ENCODE measurements around the gene PRDM7. TPM values are rescaled to one million over a fixed set of nuclear protein-coding genes. Genes with fewer than 3 reads are reported as not detected.

The PRDM7 gene
- total RNA-seq, 1 experiment from 2014 or later = not detected

GRCh38 chr16:90084215-90084950, 7.3 kb upstream of the PRDM7 start:
- ChIA-PET CTCF (interaction anchor here (0.9 kb wide), 1 partner anchor 114 kb away, joined by 4 read pairs; no protein-coding TSS in a partner anchor), POLR2A (ENCODE audit: low non-redundant PET) (no interaction called here)
- no peaks in the 10 kb centered on the region for H3K27me3 ChIP-seq (replicated peaks; ENCODE audit: insufficient read depth, low read depth, low read length, poor library complexity)
- no peak for DNase-seq (ENCODE audit: low spot score)
- no peak overlapping the region for H3K27ac ChIP-seq (ENCODE audit: low read depth, low read length, poor library complexity, severe bottlenecking)
- H3K4me1 ChIP-seq (ENCODE audit: insufficient read depth, low read length, poor library complexity, severe bottlenecking) = peaks cover 6% of the 10 kb centered on the region
- TF ChIP-seq EZH2 (IDR thresholded peaks at IDR 0.05; ENCODE audit: borderline replicate concordance, low read depth, low read length, poor library complexity, severe bottlenecking) = no peak
- TF ChIP-seq, protein P1, sequence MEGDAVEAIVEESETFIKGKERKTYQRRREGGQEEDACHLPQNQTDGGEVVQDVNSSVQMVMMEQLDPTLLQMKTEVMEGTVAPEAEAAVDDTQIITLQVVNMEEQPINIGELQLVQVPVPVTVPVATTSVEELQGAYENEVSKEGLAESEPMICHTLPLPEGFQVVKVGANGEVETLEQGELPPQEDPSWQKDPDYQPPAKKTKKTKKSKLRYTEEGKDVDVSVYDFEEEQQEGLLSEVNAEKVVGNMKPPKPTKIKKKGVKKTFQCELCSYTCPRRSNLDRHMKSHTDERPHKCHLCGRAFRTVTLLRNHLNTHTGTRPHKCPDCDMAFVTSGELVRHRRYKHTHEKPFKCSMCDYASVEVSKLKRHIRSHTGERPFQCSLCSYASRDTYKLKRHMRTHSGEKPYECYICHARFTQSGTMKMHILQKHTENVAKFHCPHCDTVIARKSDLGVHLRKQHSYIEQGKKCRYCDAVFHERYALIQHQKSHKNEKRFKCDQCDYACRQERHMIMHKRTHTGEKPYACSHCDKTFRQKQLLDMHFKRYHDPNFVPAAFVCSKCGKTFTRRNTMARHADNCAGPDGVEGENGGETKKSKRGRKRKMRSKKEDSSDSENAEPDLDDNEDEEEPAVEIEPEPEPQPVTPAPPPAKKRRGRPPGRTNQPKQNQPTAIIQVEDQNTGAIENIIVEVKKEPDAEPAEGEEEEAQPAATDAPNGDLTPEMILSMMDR (conservative IDR thresholded peaks at IDR 0.05; ENCODE audit: low read depth, low read length) = no peak
- H3K9me3 ChIP-seq (ENCODE audit: low read depth, low read length, poor library complexity, severe bottlenecking) = no peaks in the 10 kb centered on the region
- no TSS peak for BruUV-seq (replicated peaks)
- intact Hi-C loops (cut with micrococcal nuclease; ENCODE audit: unreplicated experiment) = no loop called here
- H3K4me3 ChIP-seq (ENCODE audit: low read depth, low read length, poor library complexity, severe bottlenecking) = no peak overlapping the region
- H3K36me3 ChIP-seq (ENCODE audit: insufficient read depth, low read length, poor library complexity, severe bottlenecking) = no peaks in the 10 kb centered on the region

DNA sequence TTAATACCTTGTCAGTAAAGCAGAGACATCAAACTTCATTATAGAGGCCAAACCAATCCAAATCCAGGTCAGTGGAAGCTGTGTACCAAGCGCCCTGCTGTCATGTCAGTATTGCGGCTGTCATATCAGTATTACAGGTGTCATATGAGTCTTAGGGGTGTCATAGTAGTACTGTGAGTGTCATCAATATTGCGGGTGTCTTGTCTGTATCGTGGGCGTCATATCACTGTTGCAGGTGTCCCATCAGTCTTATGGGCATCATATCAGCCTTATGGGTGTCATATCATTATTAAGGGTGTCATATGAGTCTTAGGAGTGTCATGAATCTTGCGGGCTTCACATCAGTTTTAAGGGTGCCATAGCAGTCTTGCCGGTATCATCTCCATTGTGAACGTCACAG, 6.0 kb upstream of the PRDM7 start:
- Histone ChIP-seq H3K36me3 (ENCODE audit: insufficient read depth, low read length, poor library complexity, severe bottlenecking) (no peaks in the 10 kb centered on the region), H3K27ac (ENCODE audit: low read depth, low read length, poor library complexity, severe bottlenecking) (no peak overlapping the region), H3K9me3 (ENCODE audit: low read depth, low read length, poor library complexity, severe bottlenecking) (no peaks in the 10 kb centered on the region), H3K27me3 (replicated peaks; ENCODE audit: insufficient read depth, low read depth, low read length, poor library complexity) (no peaks in the 10 kb centered on the region), H3K4me1 (ENCODE audit: insufficient read depth, low read length, poor library complexity, severe bottlenecking) (peaks cover 10% of the 10 kb centered on the region), H3K4me3 (ENCODE audit: low read depth, low read length, poor library complexity, severe bottlenecking) (no peak overlapping the region)
- no peak for DNase-seq (ENCODE audit: low spot score)
- BruUV-seq (replicated peaks) = no TSS peak
- TF ChIP-seq EZH2 (IDR thresholded peaks at IDR 0.05; ENCODE audit: borderline replicate concordance, low read depth, low read length, poor library complexity, severe bottlenecking) = no peak
- TF ChIP-seq, protein P1 (conservative IDR thresholded peaks at IDR 0.05; ENCODE audit: low read depth, low read length) = no peak
- POLR2A ChIA-PET (ENCODE audit: low non-redundant PET) = no interaction called here
- intact Hi-C loops (cut with micrococcal nuclease; ENCODE audit: unreplicated experiment) = no loop called here
- CTCF ChIA-PET = no interaction called here

- H3K27ac ChIP-seq (ENCODE audit: low read depth, low read length, poor library complexity, severe bottlenecking) = no peak overlapping the region
- TF ChIP-seq EZH2 (IDR thresholded peaks at IDR 0.05; ENCODE audit: borderline replicate concordance, low read depth, low read length, poor library complexity, severe bottlenecking) = no peak
- TF ChIP-seq, protein P1 (conservative IDR thresholded peaks at IDR 0.05; ENCODE audit: low read depth, low read length) = no peak
- H3K4me3 ChIP-seq (ENCODE audit: low read depth, low read length, poor library complexity, severe bottlenecking) = peak overlapping the region; percentile 58
- no peaks in the 10 kb centered on the region for H3K27me3 ChIP-seq (replicated peaks; ENCODE audit: insufficient read depth, low read depth, low read length, poor library complexity)
- intact Hi-C loops (cut with micrococcal nuclease; ENCODE audit: unreplicated experiment) = no loop called here
- ChIA-PET POLR2A (ENCODE audit: low non-redundant PET) (no interaction called here), CTCF (interaction anchor here (0.7 kb wide), 1 partner anchor 134 kb away, joined by 3 read pairs; the partner anchor contains the start of gene DEF8)
- BruUV-seq (replicated peaks) = no TSS peak
- no peaks in the 10 kb centered on the region for H3K9me3 ChIP-seq (ENCODE audit: low read depth, low read length, poor library complexity, severe bottlenecking)
- no peak for DNase-seq (ENCODE audit: low spot score)
- H3K36me3 ChIP-seq (ENCODE audit: insufficient read depth, low read length, poor library complexity, severe bottlenecking) = no peaks in the 10 kb centered on the region
- peaks cover 17% of the 10 kb centered on the region for H3K4me1 ChIP-seq (ENCODE audit: insufficient read depth, low read length, poor library complexity, severe bottlenecking)
These were observed 4.5 kb upstream of the PRDM7 start for GRCh38 chr16:90081606-90081970.

All from A673 (cell line).